ENCODE data around the gene POC5. TPM values are rescaled to one million over a fixed set of nuclear protein-coding genes. Genes with fewer than 3 reads are reported as not detected.

POC5 gene
- total RNA-seq, 1 donor from 2014 or later, result 9.0 TPM

- DNase-seq (ENCODE audit: low read depth) (peak; percentile 31), FAIRE-seq (no peak)
- Histone ChIP-seq H3K27me3 (ENCODE audit: insufficient read depth, low read length) (no peaks in the 10 kb centered on the region), H3K79me2 (ENCODE audit: insufficient read depth, low read length) (no peaks in the 10 kb centered on the region), H2AFZ (ENCODE audit: low read depth, low read length) (no peak overlapping the region), H3K4me3 (ENCODE audit: insufficient read depth, low read depth, low read length) (peak overlapping the region; percentile 2), H4K20me1 (ENCODE audit: insufficient read depth, low read length) (no peaks in the 10 kb centered on the region), H3K9me3 (ENCODE audit: insufficient read depth, low read depth, low read length) (no peaks in the 10 kb centered on the region), H3K27ac (ENCODE audit: low read depth, low read length) (peak overlapping the region; percentile 83), H3K36me3 (ENCODE audit: insufficient read depth, low read length) (no peaks in the 10 kb centered on the region), H3K9ac (ENCODE audit: low read length) (peak overlapping the region; percentile 30), H3K4me2 (ENCODE audit: low read length) (peak overlapping the region; percentile 56), H3K4me1 (ENCODE audit: insufficient read depth, low read length) (peaks cover 14% of the 10 kb centered on the region)
- Mint-ChIP-seq H3K27me3 (ENCODE audit: low read depth, unreplicated experiment) (no peaks in the 10 kb centered on the region), H3K4me3 (ENCODE audit: unreplicated experiment) (no peak overlapping the region), H3K36me3 (ENCODE audit: low read depth, unreplicated experiment) (peaks cover 2% of the 10 kb centered on the region), H3K27ac (ENCODE audit: unreplicated experiment) (peak overlapping the region; percentile 58), H3K9me3 (ENCODE audit: unreplicated experiment) (no peaks in the 10 kb centered on the region), H3K4me1 (ENCODE audit: low read depth, unreplicated experiment) (peaks cover 7% of the 10 kb centered on the region)
- TF ChIP-seq EZH2 (IDR thresholded peaks at IDR 0.05; ENCODE audit: insufficient read depth, low read length) (no peak), CTCF (IDR thresholded peaks at IDR 0.05; ENCODE audit: insufficient read depth, low read depth, low read length) (no peak)
These were observed 76.4 kb downstream of the POC5 start for GRCh38 chr5:75640826-75641225.

GRCh38 chr5:75640395-75640794 is 76.8 kb downstream of the POC5 start:
- Histone ChIP-seq H3K9ac (ENCODE audit: low read length) (peak overlapping the region; percentile 41), H3K9me3 (ENCODE audit: insufficient read depth, low read depth, low read length) (no peaks in the 10 kb centered on the region), H3K4me1 (ENCODE audit: insufficient read depth, low read length) (peaks cover 14% of the 10 kb centered on the region), H3K36me3 (ENCODE audit: insufficient read depth, low read length) (no peaks in the 10 kb centered on the region), H3K4me3 (ENCODE audit: insufficient read depth, low read depth, low read length) (no peak overlapping the region), H2AFZ (ENCODE audit: low read depth, low read length) (no peak overlapping the region), H3K27me3 (ENCODE audit: insufficient read depth, low read length) (no peaks in the 10 kb centered on the region), H4K20me1 (ENCODE audit: insufficient read depth, low read length) (no peaks in the 10 kb centered on the region), H3K79me2 (ENCODE audit: insufficient read depth, low read length) (no peaks in the 10 kb centered on the region), H3K4me2 (ENCODE audit: low read length) (peak overlapping the region; percentile 56), H3K27ac (ENCODE audit: low read depth, low read length) (peak overlapping the region; percentile 83)
- Mint-ChIP-seq H3K27ac (ENCODE audit: unreplicated experiment) (peak overlapping the region; percentile 58), H3K9me3 (ENCODE audit: unreplicated experiment) (no peaks in the 10 kb centered on the region), H3K4me1 (ENCODE audit: low read depth, unreplicated experiment) (peaks cover 7% of the 10 kb centered on the region), H3K27me3 (ENCODE audit: low read depth, unreplicated experiment) (no peaks in the 10 kb centered on the region), H3K36me3 (ENCODE audit: low read depth, unreplicated experiment) (peaks cover 2% of the 10 kb centered on the region), H3K4me3 (ENCODE audit: unreplicated experiment) (peak overlapping the region; percentile 23)
- DNase-seq (ENCODE audit: low read depth) (peak; percentile 95), FAIRE-seq (peak; percentile 98)
- TF ChIP-seq EZH2 (IDR thresholded peaks at IDR 0.05; ENCODE audit: insufficient read depth, low read length) (no peak), CTCF (IDR thresholded peaks at IDR 0.05; ENCODE audit: insufficient read depth, low read depth, low read length) (no peak)

GRCh38 chr5:75639535-75640311 is 77.5 kb downstream of the POC5 start:
- H3K4me3 Mint-ChIP-seq (ENCODE audit: unreplicated experiment), result no peak overlapping the region
- H3K4me1 Mint-ChIP-seq (ENCODE audit: low read depth, unreplicated experiment), result peaks cover 7% of the 10 kb centered on the region
- Histone ChIP-seq H2AFZ (ENCODE audit: low read depth, low read length) (no peak overlapping the region), H3K27ac (ENCODE audit: low read depth, low read length) (peak overlapping the region; percentile 83), H3K36me3 (ENCODE audit: insufficient read depth, low read length) (no peaks in the 10 kb centered on the region), H3K4me3 (ENCODE audit: insufficient read depth, low read depth, low read length) (no peak overlapping the region), H3K9me3 (ENCODE audit: insufficient read depth, low read depth, low read length) (no peaks in the 10 kb centered on the region), H3K9ac (ENCODE audit: low read length) (peak overlapping the region; percentile 41), H3K27me3 (ENCODE audit: insufficient read depth, low read length) (no peaks in the 10 kb centered on the region), H3K4me1 (ENCODE audit: insufficient read depth, low read length) (peaks cover 14% of the 10 kb centered on the region), H4K20me1 (ENCODE audit: insufficient read depth, low read length) (no peaks in the 10 kb centered on the region), H3K4me2 (ENCODE audit: low read length) (peak overlapping the region; percentile 56), H3K79me2 (ENCODE audit: insufficient read depth, low read length) (no peaks in the 10 kb centered on the region)
- peak overlapping the region; percentile 12 for H3K27ac Mint-ChIP-seq (ENCODE audit: unreplicated experiment)
- H3K36me3 Mint-ChIP-seq (ENCODE audit: low read depth, unreplicated experiment), result peaks cover 2% of the 10 kb centered on the region
- H3K9me3 Mint-ChIP-seq (ENCODE audit: unreplicated experiment), result no peaks in the 10 kb centered on the region
- no peak for TF ChIP-seq CTCF (IDR thresholded peaks at IDR 0.05; ENCODE audit: insufficient read depth, low read depth, low read length)
- no peak for TF ChIP-seq EZH2 (IDR thresholded peaks at IDR 0.05; ENCODE audit: insufficient read depth, low read length)
- DNase-seq (ENCODE audit: low read depth), result no peak
- no peak for FAIRE-seq
- H3K27me3 Mint-ChIP-seq (ENCODE audit: low read depth, unreplicated experiment), result no peaks in the 10 kb centered on the region

Data from astrocyte (in vitro differentiated cells and primary cell).